ENCODE measurements around the gene LRRFIP1.
"Not testable (repeated sequence)": the region's sequence is repeated elsewhere in the genome, so short reads cannot be mapped to it uniquely, and the experiment has no call there.

Gene LRRFIP1

GRCh38 chr2:237597196-237598145 lies 29.9 kb upstream of the LRRFIP1 start:
- no peak for DNase-seq

GRCh38 chr2:237598468-237599208 lies 28.7 kb upstream of the LRRFIP1 start:
- DNase-seq, result no peak

- DNase-seq, result no peak
Observed at GRCh38 chr2:237599465-237600110, 27.8 kb upstream of the LRRFIP1 start.

- DNase-seq, result peak; percentile 60
Observed at GRCh38 chr2:237600205-237600846, 27.1 kb upstream of the LRRFIP1 start.

GRCh38 chr2:237601453-237602116 lies 25.8 kb upstream of the LRRFIP1 start:
- DNase-seq, result no peak

- DNase-seq, result no peak
Observed at GRCh38 chr2:237602409-237602808, 25.0 kb upstream of the LRRFIP1 start.

GRCh38 chr2:237603049-237603717 lies 24.2 kb upstream of the LRRFIP1 start:
- DNase-seq, result no peak

- DNase-seq, result peak; percentile 69
Observed at GRCh38 chr2:237603718-237604362, 23.5 kb upstream of the LRRFIP1 start.

GRCh38 chr2:237604391-237604790 lies 23.0 kb upstream of the LRRFIP1 start:
- DNase-seq, result no peak

GRCh38 chr2:237604960-237605359 lies 22.4 kb upstream of the LRRFIP1 start:
- peak; percentile 33 for DNase-seq

GRCh38 chr2:237606522-237606921 lies 20.9 kb upstream of the LRRFIP1 start:
- not testable (repeated sequence) for DNase-seq

- DNase-seq, result no peak
Observed at GRCh38 chr2:237612527-237613357, 14.6 kb upstream of the LRRFIP1 start.

- no peak for DNase-seq
Observed at GRCh38 chr2:237613679-237614078, 13.7 kb upstream of the LRRFIP1 start.

- DNase-seq, result peak; percentile 36
Observed at GRCh38 chr2:237614151-237614720, 13.2 kb upstream of the LRRFIP1 start.

GRCh38 chr2:237615631-237616249 lies 11.6 kb upstream of the LRRFIP1 start:
- no peak for DNase-seq

- no peak for DNase-seq
Observed at GRCh38 chr2:237616373-237616733, 11.0 kb upstream of the LRRFIP1 start.

- peak; percentile 70 for DNase-seq
Observed at GRCh38 chr2:237616734-237617586, 10.4 kb upstream of the LRRFIP1 start.

- DNase-seq, result no peak
Observed at GRCh38 chr2:237617587-237617982, 9.8 kb upstream of the LRRFIP1 start.
